Keratinocyte (primary cell): ENCODE data around the gene KRT40. TPM values are rescaled to one million over a fixed set of nuclear protein-coding genes. Genes with fewer than 3 reads are reported as not detected.

ENCODE experiments used
- DNase-seq: peaks from one replicate; pipeline ENCODE4 v3.0.0-alpha.2; 2011; ENCODE audit warnings: low read depth, missing footprints, low spot score
- FAIRE-seq: peaks from 2 replicates; lab custom pipeline; 2011; peaks lifted over from hg19 to GRCh38; lab: Jason Lieb, UNC
- H2AFZ ChIP-seq: 2 replicates; pipeline ENCODE4 v1.6.0; 2012; ENCODE audit warnings: low read length, control low read depth, inconsistent platforms; ENCODE audit not compliant: control insufficient read depth
- H3K27ac ChIP-seq: 2 replicates; pipeline ENCODE4 v1.5.1; 2011; ENCODE audit warnings: low read length; ENCODE audit not compliant: control insufficient read depth, insufficient read depth
- H3K27me3 ChIP-seq: 3 replicates; pipeline ENCODE4 v1.6.0; 2011; ENCODE audit warnings: low read length; ENCODE audit not compliant: control insufficient read depth, insufficient read depth; ENCODE audit errors: extremely low read depth
- H3K36me3 ChIP-seq, 2 experiments: 2 replicates in 1 of 2; 3 replicates in 1 of 2; pipeline ENCODE4 v1.5.1; 2011; ENCODE audit warnings: low read length in 2 of 2, mild to moderate bottlenecking in 1 of 2; ENCODE audit not compliant: control insufficient read depth in 2 of 2, insufficient read depth in 2 of 2; ENCODE audit errors: extremely low read depth in 1 of 2
- H3K4me1 ChIP-seq: 3 replicates; pipeline ENCODE4 v1.5.1; 2011; ENCODE audit warnings: low read length; ENCODE audit not compliant: control insufficient read depth, insufficient read depth; ENCODE audit errors: extremely low read depth
- H3K4me2 ChIP-seq: 3 replicates; pipeline ENCODE4 v1.6.0; 2011; ENCODE audit warnings: low read depth, low read length; ENCODE audit not compliant: control insufficient read depth, insufficient read depth; ENCODE audit errors: extremely low read depth
- H3K4me3 ChIP-seq, 3 experiments: fragments of 200-600 bp in 1 of 3; sonication (generic) in 1 of 3; 2 replicates in 2 of 3; 3 replicates in 1 of 3; pipeline ENCODE4 v1.5.1; 2011 to 2016; ENCODE audit warnings: low read length in 3 of 3, mild to moderate bottlenecking in 3 of 3, control low read depth in 2 of 3, inconsistent platforms in 1 of 3, low read depth in 1 of 3, mixed read lengths in 1 of 3, mixed run types in 1 of 3, moderate library complexity in 1 of 3; ENCODE audit not compliant: control insufficient read depth in 2 of 3, insufficient read depth in 2 of 3; ENCODE audit errors: extremely low read depth in 1 of 3
- H3K79me2 ChIP-seq: 2 replicates; pipeline ENCODE4 v1.6.0; 2012; ENCODE audit warnings: low read length; ENCODE audit not compliant: control insufficient read depth, insufficient read depth
- H3K9ac ChIP-seq: 3 replicates; pipeline ENCODE4 v1.6.0; 2011; ENCODE audit warnings: low read length; ENCODE audit not compliant: control insufficient read depth, insufficient read depth; ENCODE audit errors: extremely low read depth
- H3K9me1 ChIP-seq: 3 replicates; pipeline ENCODE4 v1.6.0; 2011; ENCODE audit warnings: low read length; ENCODE audit not compliant: control insufficient read depth, insufficient read depth; ENCODE audit errors: extremely low read depth
- H3K9me3 ChIP-seq: 2 replicates; pipeline ENCODE4 v1.5.1; 2012; ENCODE audit warnings: low read depth, low read length; ENCODE audit not compliant: control insufficient read depth
- H4K20me1 ChIP-seq: 3 replicates; pipeline ENCODE4 v1.6.0; 2011; ENCODE audit warnings: low read length; ENCODE audit not compliant: control insufficient read depth, insufficient read depth; ENCODE audit errors: extremely low read depth
- EZH2 ChIP-seq: IDR thresholded peaks from one replicate; pipeline ENCODE4 v1.6.1; 2012; ENCODE audit warnings: inconsistent platforms, mild to moderate bottlenecking, low read length, moderate library complexity
- dilution Hi-C: fragments of 300-500 bp; cut with MboI; formaldehyde crosslinking; loops from one replicate; pipeline ENCODE4 v1.7.0; 2020; ENCODE audit warnings: low sequenced_read_pairs; ENCODE audit not compliant: extremely low pct_ligation_motif_present
- polyA plus RNA-seq, 5 experiments: library from polyadenylated mRNA; depleted of rRNA in 3 of 5; stranded (reverse) in 3 of 5; stranded (forward) in 1 of 5; unstranded in 1 of 5; fragments of >200 nt; gene quantifications; 1 replicate in 1 of 5; 2 replicates in 3 of 5; 3 replicates in 1 of 5; pipeline versions ENCODE4 v1.2.1 to v1.2.3, GENCODE V29; 2011 to 2012; ENCODE audit warnings: missing spikeins in 2 of 5, low read depth in 1 of 5, low replicate concordance in 1 of 5
- TF ChIP-seq, protein P1 (sequence below), 3 experiments: IDR thresholded peaks in 1 of 3; conservative IDR thresholded peaks in 1 of 3; optimal IDR thresholded peaks in 1 of 3; 2 replicates in 2 of 3; 3 replicates in 1 of 3; pipeline versions ENCODE3 to v1.5.1; 2011; ENCODE audit warnings: low read length in 3 of 3, mild to moderate bottlenecking in 3 of 3, moderate library complexity in 2 of 3, control low read depth in 1 of 3, inconsistent platforms in 1 of 3; ENCODE audit not compliant: insufficient read depth in 2 of 3; ENCODE audit errors: extremely low read depth in 1 of 3

Gene KRT40
- polyA plus RNA-seq, 1 donor (not counting 4 experiments of a cell fraction or from before 2014, with no cell fraction given): 0.03 TPM

DNA sequence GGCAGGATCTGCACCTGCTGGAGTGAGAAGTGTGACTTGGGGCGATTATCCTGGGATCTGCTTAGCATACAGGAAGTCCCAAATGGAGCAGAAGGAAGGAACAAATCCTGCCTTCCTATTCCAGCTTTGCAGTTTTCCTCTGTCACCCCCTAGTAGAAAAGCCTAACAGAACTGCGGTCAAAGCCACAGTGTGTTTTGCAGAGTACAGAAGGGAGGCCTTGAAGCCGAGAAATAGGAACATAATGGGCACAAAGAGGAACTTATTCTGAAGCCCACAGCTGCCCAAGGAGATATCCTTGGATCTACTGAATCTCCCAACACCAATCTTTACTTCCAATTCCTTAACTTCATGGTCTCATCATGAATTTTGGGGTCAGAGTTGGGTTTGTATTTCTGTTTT lies 34.4 kb upstream of the KRT40 start:
- Histone ChIP-seq H3K9ac (no peak overlapping the region), H3K79me2 (no peaks in the 10 kb centered on the region), H3K36me3 (no peaks in the 10 kb centered on the region), H3K4me1 (no peaks in the 10 kb centered on the region), H3K9me1 (no peaks in the 10 kb centered on the region), H3K4me3 (no peak overlapping the region), H3K4me2 (no peak overlapping the region), H3K9me3 (no peaks in the 10 kb centered on the region), H4K20me1 (no peaks in the 10 kb centered on the region), H2AFZ (no peak overlapping the region), H3K27ac (no peak overlapping the region), H3K27me3 (no peaks in the 10 kb centered on the region)
- FAIRE-seq (no peak), DNase-seq (no peak)
- TF ChIP-seq EZH2: no peak
- TF ChIP-seq, protein P1, sequence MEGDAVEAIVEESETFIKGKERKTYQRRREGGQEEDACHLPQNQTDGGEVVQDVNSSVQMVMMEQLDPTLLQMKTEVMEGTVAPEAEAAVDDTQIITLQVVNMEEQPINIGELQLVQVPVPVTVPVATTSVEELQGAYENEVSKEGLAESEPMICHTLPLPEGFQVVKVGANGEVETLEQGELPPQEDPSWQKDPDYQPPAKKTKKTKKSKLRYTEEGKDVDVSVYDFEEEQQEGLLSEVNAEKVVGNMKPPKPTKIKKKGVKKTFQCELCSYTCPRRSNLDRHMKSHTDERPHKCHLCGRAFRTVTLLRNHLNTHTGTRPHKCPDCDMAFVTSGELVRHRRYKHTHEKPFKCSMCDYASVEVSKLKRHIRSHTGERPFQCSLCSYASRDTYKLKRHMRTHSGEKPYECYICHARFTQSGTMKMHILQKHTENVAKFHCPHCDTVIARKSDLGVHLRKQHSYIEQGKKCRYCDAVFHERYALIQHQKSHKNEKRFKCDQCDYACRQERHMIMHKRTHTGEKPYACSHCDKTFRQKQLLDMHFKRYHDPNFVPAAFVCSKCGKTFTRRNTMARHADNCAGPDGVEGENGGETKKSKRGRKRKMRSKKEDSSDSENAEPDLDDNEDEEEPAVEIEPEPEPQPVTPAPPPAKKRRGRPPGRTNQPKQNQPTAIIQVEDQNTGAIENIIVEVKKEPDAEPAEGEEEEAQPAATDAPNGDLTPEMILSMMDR (optimal IDR thresholded peaks at IDR 0.05 in 1 of 3, IDR thresholded peaks at IDR 0.05 in 1 of 3, conservative IDR thresholded peaks at IDR 0.05 in 1 of 3; ENCODE audit: extremely low read depth in 1 of 3, insufficient read depth in 2 of 3, low read length in 3 of 3): no peak
- dilution Hi-C loops: no loop called here

DNA sequence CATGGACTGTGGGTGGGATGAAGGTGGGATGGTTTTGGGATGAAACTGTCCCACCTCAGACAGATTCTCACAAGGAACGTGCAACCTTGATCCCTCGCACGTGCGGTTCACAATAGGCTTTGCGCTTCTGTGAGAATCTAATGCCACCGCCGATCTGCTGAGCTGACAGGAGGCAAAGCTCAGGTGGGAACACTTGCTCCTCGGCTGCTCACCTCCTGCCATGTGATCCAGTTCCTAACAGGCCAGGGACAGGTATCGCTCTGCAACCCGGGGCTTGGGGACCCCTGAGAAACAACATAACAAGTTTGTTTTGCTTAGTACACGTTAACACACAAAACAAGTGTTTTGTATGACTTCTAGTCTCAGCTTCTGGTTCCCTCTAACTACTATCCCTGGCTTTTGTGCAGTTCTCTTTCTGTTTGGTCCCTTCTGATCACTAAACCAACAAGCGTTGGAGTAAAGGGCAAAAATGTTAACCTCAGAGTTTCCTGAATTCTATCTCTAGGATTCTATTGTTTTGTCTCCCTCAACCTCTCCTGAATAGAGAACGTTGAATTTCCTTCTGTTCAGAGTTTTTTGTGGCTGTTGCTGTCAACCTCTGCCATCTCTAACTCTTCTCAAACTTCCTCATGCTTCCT lies 32.6 kb upstream of the KRT40 start:
- no peak overlapping the region for H3K4me3 ChIP-seq
- H3K27ac ChIP-seq: no peak overlapping the region
- no peaks in the 10 kb centered on the region for H4K20me1 ChIP-seq
- TF ChIP-seq, protein P1 (optimal IDR thresholded peaks at IDR 0.05 in 1 of 3, IDR thresholded peaks at IDR 0.05 in 1 of 3, conservative IDR thresholded peaks at IDR 0.05 in 1 of 3; ENCODE audit: extremely low read depth in 1 of 3, insufficient read depth in 2 of 3, low read length in 3 of 3): no peak
- TF ChIP-seq EZH2: no peak
- no peaks in the 10 kb centered on the region for H3K27me3 ChIP-seq
- no peaks in the 10 kb centered on the region for H3K9me1 ChIP-seq
- no peaks in the 10 kb centered on the region for H3K4me1 ChIP-seq
- no peaks in the 10 kb centered on the region for H3K9me3 ChIP-seq
- H3K79me2 ChIP-seq: no peaks in the 10 kb centered on the region
- no peak overlapping the region for H3K4me2 ChIP-seq
- H3K9ac ChIP-seq: no peak overlapping the region
- H3K36me3 ChIP-seq: no peaks in the 10 kb centered on the region
- FAIRE-seq (no peak), DNase-seq (no peak)
- dilution Hi-C loops: no loop called here
- no peak overlapping the region for H2AFZ ChIP-seq
